Left lung (tissue), 10 donors: ENCODE measurements around the gene ZBBX. TPM values are rescaled to one million over a fixed set of nuclear protein-coding genes. Genes with fewer than 3 reads are reported as not detected.

Experiments used
- ATAC-seq: fragments of 200-7000 bp; cut with Tn5 transposase; one replicate; pipeline ENCODE4 v1.9.1; 2020; ENCODE audit warnings: moderate library complexity
- DNase-seq, 4 donors: peaks; one replicate each; pipeline ENCODE4 v3.0.0-alpha.2; 2013 to 2020
- H3K27ac ChIP-seq, 2 donors: fragments of 200-600 bp; sonication (generic) in 1 of 2; one replicate each; pipeline versions ENCODE4 v1.5.0 to v1.8.0; 2020 to 2021
- H3K27me3 ChIP-seq, 2 donors: fragments of 200-600 bp; sonication (generic) in 1 of 2; one replicate each; pipeline versions ENCODE4 v1.5.0 to v1.8.0; 2020 to 2021
- H3K36me3 ChIP-seq, 2 donors: fragments of 200-600 bp; sonication (generic) in 1 of 2; one replicate each; pipeline versions ENCODE4 v1.5.0 to v1.8.0; 2020 to 2021
- H3K4me1 ChIP-seq, 2 donors: fragments of 200-600 bp; one replicate each; pipeline ENCODE4 v1.8.0; 2021
- H3K4me3 ChIP-seq, 2 donors: fragments of 200-600 bp; sonication (generic) in 1 of 2; one replicate each; pipeline versions ENCODE4 v1.5.0 to v1.8.0; 2020 to 2021; ENCODE audit warnings: mild to moderate bottlenecking in 1 of 2
- H3K9me3 ChIP-seq, 2 donors: fragments of 200-600 bp; sonication (generic) in 1 of 2; one replicate each; pipeline versions ENCODE4 v1.5.0 to v1.8.0; 2020 to 2021
- intact Hi-C, 2 donors: fragments of 100-400 bp; cut with DNase I; formaldehyde crosslinking; loops; one replicate each; pipeline versions ENCODE4 v1.11.2 to v1.14.2; 2022
- polyA plus RNA-seq, 6 donors: library from polyadenylated mRNA; unstranded; fragments of 120-200 nt; gene quantifications; one replicate each; pipeline ENCODE4 v1.2.1, GENCODE V29; 2013; ENCODE audit not compliant: insufficient read length in 6 of 6
- total RNA-seq, 2 donors: library from RNA; stranded (reverse); fragmentation: NEBNext Ultra II Directional; extraction: Animal tissue kit (Norgen Biotek cat#: 25700); gene quantifications; one replicate each; pipeline ENCODE4 v1.2.1, GENCODE V29; 2021
- TF ChIP-seq, protein P1 (sequence below), 2 donors: fragments of 200-600 bp; sonication (generic) in 1 of 2; IDR thresholded peaks; one replicate each; pipeline versions ENCODE4 v1.5.0 to v1.8.0; 2021; ENCODE audit warnings: antibody characterized with exemption in 2 of 2
- donor health status: DM: no; HTN: yes; CAD: no.
- donor health status: DM: no; HTN: no; CAD: no.

Gene ZBBX
- total and polyA plus RNA-seq, 8 donors, result 1.5 to 9.8 (median 8.0) TPM; not detected in 1

DNA sequence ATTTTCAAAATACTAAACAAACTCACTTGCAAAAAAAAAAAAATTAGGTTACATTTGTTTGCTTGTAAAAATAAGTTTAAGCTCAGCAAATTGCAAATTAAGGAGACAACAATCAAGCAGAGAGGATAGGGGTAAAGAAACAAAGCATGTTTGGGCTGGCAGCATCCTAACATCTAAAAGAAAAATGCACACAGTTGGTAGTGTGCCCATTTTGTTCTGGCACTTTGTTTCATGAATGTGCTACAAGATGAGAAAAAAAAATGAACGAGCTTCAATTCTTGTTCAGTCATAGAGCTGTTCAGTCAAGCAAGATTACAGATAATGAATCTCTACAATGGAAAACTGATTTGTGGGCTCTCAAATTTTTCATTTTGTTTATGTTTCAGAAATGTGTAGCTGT is 17.7 kb upstream of the ZBBX start:
- Histone ChIP-seq H3K4me3 (no peak overlapping the region), H3K36me3 (no peaks in the 10 kb centered on the region), H3K27me3 (no peaks in the 10 kb centered on the region), H3K4me1 (no peaks in the 10 kb centered on the region), H3K9me3 (no peaks in the 10 kb centered on the region), H3K27ac (no peak overlapping the region)
- DNase-seq, result no peak
- no peak for ATAC-seq
- intact Hi-C loops, result no loop called here
- TF ChIP-seq, protein P1, sequence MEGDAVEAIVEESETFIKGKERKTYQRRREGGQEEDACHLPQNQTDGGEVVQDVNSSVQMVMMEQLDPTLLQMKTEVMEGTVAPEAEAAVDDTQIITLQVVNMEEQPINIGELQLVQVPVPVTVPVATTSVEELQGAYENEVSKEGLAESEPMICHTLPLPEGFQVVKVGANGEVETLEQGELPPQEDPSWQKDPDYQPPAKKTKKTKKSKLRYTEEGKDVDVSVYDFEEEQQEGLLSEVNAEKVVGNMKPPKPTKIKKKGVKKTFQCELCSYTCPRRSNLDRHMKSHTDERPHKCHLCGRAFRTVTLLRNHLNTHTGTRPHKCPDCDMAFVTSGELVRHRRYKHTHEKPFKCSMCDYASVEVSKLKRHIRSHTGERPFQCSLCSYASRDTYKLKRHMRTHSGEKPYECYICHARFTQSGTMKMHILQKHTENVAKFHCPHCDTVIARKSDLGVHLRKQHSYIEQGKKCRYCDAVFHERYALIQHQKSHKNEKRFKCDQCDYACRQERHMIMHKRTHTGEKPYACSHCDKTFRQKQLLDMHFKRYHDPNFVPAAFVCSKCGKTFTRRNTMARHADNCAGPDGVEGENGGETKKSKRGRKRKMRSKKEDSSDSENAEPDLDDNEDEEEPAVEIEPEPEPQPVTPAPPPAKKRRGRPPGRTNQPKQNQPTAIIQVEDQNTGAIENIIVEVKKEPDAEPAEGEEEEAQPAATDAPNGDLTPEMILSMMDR (IDR thresholded peaks at IDR 0.05), result no peak

DNA sequence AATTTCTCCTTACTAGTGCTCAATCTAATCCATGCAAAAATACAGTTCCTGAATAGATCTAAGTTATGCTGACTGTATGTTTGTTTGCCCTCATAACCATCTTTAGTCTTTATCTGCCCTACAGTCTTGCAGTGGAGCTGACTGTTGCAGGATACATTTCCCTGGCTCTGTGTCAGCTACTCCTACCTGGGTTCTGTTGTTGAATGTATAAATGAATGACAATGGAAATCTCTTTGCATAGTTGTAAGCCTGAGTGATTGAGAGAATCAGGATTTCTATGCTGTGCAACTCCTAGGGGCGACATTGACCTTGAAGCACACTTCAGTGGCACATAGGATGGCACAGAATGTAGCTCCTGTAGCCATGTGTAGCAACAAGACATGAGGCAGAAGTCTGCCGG is 16.0 kb upstream of the ZBBX start:
- Histone ChIP-seq H3K4me3 (no peak overlapping the region), H3K27me3 (no peaks in the 10 kb centered on the region), H3K36me3 (no peaks in the 10 kb centered on the region), H3K4me1 (no peaks in the 10 kb centered on the region), H3K27ac (no peak overlapping the region), H3K9me3 (no peaks in the 10 kb centered on the region)
- ATAC-seq, result no peak
- no peak for DNase-seq
- intact Hi-C loops, result no loop called here
- TF ChIP-seq, protein P1 (IDR thresholded peaks at IDR 0.05), result no peak

DNA sequence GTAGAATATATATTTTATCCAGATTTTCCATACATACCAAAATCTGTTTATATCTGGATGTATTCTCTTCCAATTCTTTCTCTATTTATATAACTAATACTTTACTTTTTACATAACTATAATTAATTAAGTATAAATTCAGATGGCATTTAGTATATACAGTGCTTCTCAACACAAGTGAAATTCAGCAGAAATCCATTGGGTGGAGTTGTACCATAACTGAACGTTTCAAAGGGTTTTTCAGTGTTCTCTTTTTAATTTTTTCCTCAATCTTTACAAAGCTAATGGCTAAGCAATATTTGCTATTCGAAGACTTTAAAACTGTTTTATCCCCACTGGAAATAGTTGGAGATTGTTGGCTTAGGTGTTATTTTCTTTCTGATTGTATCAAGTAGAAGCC is 13.9 kb upstream of the ZBBX start:
- no peak for ATAC-seq
- TF ChIP-seq, protein P1 (IDR thresholded peaks at IDR 0.05), result no peak
- intact Hi-C loops, result no loop called here
- Histone ChIP-seq H3K27me3 (no peaks in the 10 kb centered on the region), H3K9me3 (no peaks in the 10 kb centered on the region), H3K27ac (no peak overlapping the region), H3K4me1 (no peaks in the 10 kb centered on the region), H3K4me3 (no peak overlapping the region), H3K36me3 (no peaks in the 10 kb centered on the region)
- no peak for DNase-seq

DNA sequence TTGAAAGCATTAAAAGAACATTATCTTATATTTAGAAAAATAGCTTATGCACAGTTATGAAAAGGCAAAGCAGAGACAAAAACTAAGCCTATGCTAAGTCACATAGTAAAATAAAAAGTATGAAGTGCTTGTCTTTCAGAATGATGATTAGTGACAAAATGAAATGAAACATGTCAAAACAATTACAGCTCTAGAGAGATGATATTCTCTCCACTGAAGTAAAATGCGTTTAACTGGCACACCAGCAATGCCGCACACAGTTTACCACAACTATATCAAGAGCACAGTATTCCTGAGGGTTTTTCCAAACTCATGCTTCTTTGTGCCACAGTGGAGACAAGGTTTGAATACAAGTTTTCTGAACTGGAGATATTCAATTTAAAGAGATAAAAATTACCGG is 2.1 kb upstream of the ZBBX start:
- TF ChIP-seq, protein P1 (IDR thresholded peaks at IDR 0.05), result no peak
- Histone ChIP-seq H3K4me3 (no peak overlapping the region), H3K4me1 (peaks cover 3 to 7% of the 10 kb centered on the region in 2 donors), H3K9me3 (no peaks in the 10 kb centered on the region), H3K27me3 (peaks cover 3 to 7% of the 10 kb centered on the region in 2 donors), H3K27ac (no peak overlapping the region), H3K36me3 (no peaks in the 10 kb centered on the region)
- intact Hi-C loops, result no loop called here
- DNase-seq (no peak), ATAC-seq (no peak)

DNA sequence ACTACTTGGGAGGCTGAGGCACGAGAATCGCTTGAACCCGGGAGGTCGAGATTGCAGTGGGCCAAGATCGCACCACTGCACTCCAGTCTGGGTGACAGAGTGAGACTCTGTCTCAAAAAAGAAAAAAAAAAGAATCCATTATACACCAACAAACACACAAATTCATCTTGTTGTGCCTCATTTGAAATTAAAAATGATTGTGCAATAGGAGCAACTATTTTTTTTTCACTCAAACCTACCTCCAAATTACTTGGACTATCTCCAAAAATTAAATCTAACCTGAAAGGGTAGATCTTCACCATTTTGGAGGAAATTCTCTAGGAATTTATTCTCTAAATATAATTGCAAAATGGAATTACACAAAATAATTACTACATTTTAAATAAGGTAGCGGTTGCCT is 4.6 kb downstream of the ZBBX start:
- DNase-seq (peak in 1 of 4 donors; percentile 3), ATAC-seq (no peak)
- Histone ChIP-seq H3K4me3 (no peak overlapping the region), H3K36me3 (no peaks in the 10 kb centered on the region), H3K27ac (no peak overlapping the region), H3K9me3 (no peaks in the 10 kb centered on the region), H3K4me1 (peaks cover 3 to 7% of the 10 kb centered on the region in 2 donors), H3K27me3 (peaks cover 3 to 7% of the 10 kb centered on the region in 2 donors)
- intact Hi-C loops, result no loop called here
- TF ChIP-seq, protein P1 (IDR thresholded peaks at IDR 0.05), result no peak
